HG03108 (cell line): ENCODE measurements around the gene PDGFA.

ENCODE experiments used
- ATAC-seq: cut with Tn5 transposase; IDR thresholded peaks from one replicate; pipeline ENCODE4 v1.9.1; 2021; ENCODE audit warnings: moderate library complexity; ENCODE audit not compliant: unreplicated experiment

Gene PDGFA

GRCh38 chr7:505171-505570 lies 14.5 kb downstream of the PDGFA start:
- no peak for ATAC-seq

- no peak for ATAC-seq
Observed at GRCh38 chr7:504221-505111, 15.2 kb downstream of the PDGFA start.

- no peak for ATAC-seq
Observed at GRCh38 chr7:503575-504111, 16.0 kb downstream of the PDGFA start.

GRCh38 chr7:502296-502695 lies 17.4 kb downstream of the PDGFA start:
- ATAC-seq: no peak

- ATAC-seq: no peak
Observed at GRCh38 chr7:501526-501925, 18.1 kb downstream of the PDGFA start.

GRCh38 chr7:500521-501420 lies 18.9 kb downstream of the PDGFA start:
- ATAC-seq: no peak

- no peak for ATAC-seq
Observed at GRCh38 chr7:499853-500485, 19.7 kb downstream of the PDGFA start.

- no peak for ATAC-seq
Observed at GRCh38 chr7:498678-499641, 20.7 kb downstream of the PDGFA start.

GRCh38 chr7:497946-498655 lies 21.5 kb downstream of the PDGFA start:
- ATAC-seq: no peak

- ATAC-seq: no peak
Observed at GRCh38 chr7:497346-497745, 22.3 kb downstream of the PDGFA start.

- no peak for ATAC-seq
Observed at GRCh38 chr7:496528-497295, 22.9 kb downstream of the PDGFA start.

GRCh38 chr7:495761-496321 lies 23.8 kb downstream of the PDGFA start:
- no peak for ATAC-seq

GRCh38 chr7:495326-495725 lies 24.3 kb downstream of the PDGFA start:
- ATAC-seq: no peak

GRCh38 chr7:494906-495305 lies 24.7 kb downstream of the PDGFA start:
- no peak for ATAC-seq

GRCh38 chr7:494259-494687 lies 25.4 kb downstream of the PDGFA start:
- ATAC-seq: no peak

- ATAC-seq: no peak
Observed at GRCh38 chr7:493661-494251, 25.9 kb downstream of the PDGFA start.

GRCh38 chr7:492714-493065 lies 27.0 kb downstream of the PDGFA start:
- no peak for ATAC-seq
